Femur (tissue), 1 donor: ENCODE data around the gene FOLR2.
"Not testable (repeated sequence)": the region's sequence is repeated elsewhere in the genome, so short reads cannot be mapped to it uniquely, and the experiment has no call there.

ENCODE experiments used
- DNase-seq: peaks from one replicate; pipeline ENCODE4 v3.0.0-alpha.2; 2017

Gene FOLR2

GRCh38 chr11:72216638-72217037 lies at the start of gene FOLR2:
TSS of gene FOLR2 (plus strand) at chr11:72216794. CDS start at chr11:72218585, 1,791 bp downstream.
- no peak for DNase-seq

- not testable (repeated sequence) for DNase-seq
Measured at GRCh38 chr11:72169046-72169555, 47.5 kb upstream of the FOLR2 start.

GRCh38 chr11:72169754-72170153 lies 46.8 kb upstream of the FOLR2 start:
- DNase-seq, result not testable (repeated sequence)

- DNase-seq, result not testable (repeated sequence)
Measured at GRCh38 chr11:72172043-72172442, 44.6 kb upstream of the FOLR2 start.

- DNase-seq, result no peak
Measured at GRCh38 chr11:72173291-72173690, 43.3 kb upstream of the FOLR2 start.

- no peak for DNase-seq
Measured at GRCh38 chr11:72174302-72175070, 42.1 kb upstream of the FOLR2 start.

GRCh38 chr11:72177656-72178055 lies 38.9 kb upstream of the FOLR2 start:
- no peak for DNase-seq

- no peak for DNase-seq
Measured at GRCh38 chr11:72179049-72179803, 37.4 kb upstream of the FOLR2 start.

GRCh38 chr11:72179804-72180396 lies 36.7 kb upstream of the FOLR2 start:
- no peak for DNase-seq

- DNase-seq, result not testable (repeated sequence)
Measured at GRCh38 chr11:72180892-72181552, 35.6 kb upstream of the FOLR2 start.

GRCh38 chr11:72181553-72181958 lies 35.0 kb upstream of the FOLR2 start:
- not testable (repeated sequence) for DNase-seq

GRCh38 chr11:72188267-72188666 lies 28.3 kb upstream of the FOLR2 start:
- DNase-seq, result no peak

GRCh38 chr11:72189455-72190250 lies 26.9 kb upstream of the FOLR2 start:
- DNase-seq, result peak; percentile 70

- no peak for DNase-seq
Measured at GRCh38 chr11:72190631-72191071, 25.9 kb upstream of the FOLR2 start.

GRCh38 chr11:72191961-72192381 lies 24.6 kb upstream of the FOLR2 start, which contains the start of gene FOLR1:
TSS of gene FOLR1 (plus strand) at chr11:72192140. CDS start at chr11:72192174, 34 bp downstream.
- DNase-seq, result peak; percentile 30

- DNase-seq, result no peak
Measured at GRCh38 chr11:72195518-72196270, 20.9 kb upstream of the FOLR2 start.

- not testable (repeated sequence) for DNase-seq
Measured at GRCh38 chr11:72201445-72201844, 15.1 kb upstream of the FOLR2 start.

GRCh38 chr11:72202571-72202970 lies 14.0 kb upstream of the FOLR2 start:
- no peak for DNase-seq

- DNase-seq, result no peak
Measured at GRCh38 chr11:72203163-72203562, 13.4 kb upstream of the FOLR2 start.

- no peak for DNase-seq
Measured at GRCh38 chr11:72204886-72205285, 11.7 kb upstream of the FOLR2 start.

- not testable (repeated sequence) for DNase-seq
Measured at GRCh38 chr11:72206794-72207193, 9.8 kb upstream of the FOLR2 start.
